Stimulated activated CD4-positive, alpha-beta T cell treated with anti-CD3 and anti-CD28 coated beads, TNF-alpha, amount 100 ng/mL, for 4 hours (primary cell): Measurements from ENCODE around the gene HOXC11.

Experiments used
- DNase-seq, 3 experiments: peaks; one replicate each; pipeline ENCODE4 v3.0.0-alpha.2; 2020; ENCODE audit warnings: low read depth in 3 of 3

The HOXC11 gene

GRCh38 chr12:54021432-54022013 is 48.6 kb downstream of the HOXC11 start:
- no peak for DNase-seq

- DNase-seq, result no peak
These were observed 50.3 kb downstream of the HOXC11 start for GRCh38 chr12:54022960-54023884.

GRCh38 chr12:54024127-54024526 is 51.2 kb downstream of the HOXC11 start:
- DNase-seq, result no peak

GRCh38 chr12:54024581-54025305 is 51.8 kb downstream of the HOXC11 start:
- no peak for DNase-seq

GRCh38 chr12:54025499-54026405 is 52.8 kb downstream of the HOXC11 start:
- DNase-seq, result no peak

GRCh38 chr12:54026640-54027441 is 53.9 kb downstream of the HOXC11 start:
- no peak for DNase-seq
